Activated T-cell treated with anti-CD3 and anti-CD28 coated beads, Interleukin-2, amount 50 U/mL, for 48 hours (primary cell): ENCODE results near the gene ATP13A5.

Source experiments
- DNase-seq, 2 experiments: peaks; one replicate each; pipeline ENCODE4 v3.0.0-alpha.2; 2020

Gene ATP13A5

GRCh38 chr3:193344486-193344885, 34.1 kb downstream of the ATP13A5 start:
- DNase-seq = no peak

- no peak for DNase-seq
Measured at GRCh38 chr3:193343726-193344222, 34.8 kb downstream of the ATP13A5 start.

- DNase-seq = no peak
Measured at GRCh38 chr3:193342551-193342950, 36.0 kb downstream of the ATP13A5 start.

- DNase-seq = no peak
Measured at GRCh38 chr3:193335031-193335430, 43.5 kb downstream of the ATP13A5 start.

GRCh38 chr3:193333229-193333628, 45.3 kb downstream of the ATP13A5 start:
- DNase-seq = no peak

GRCh38 chr3:193330555-193331204, 47.9 kb downstream of the ATP13A5 start:
- DNase-seq = no peak

GRCh38 chr3:193317682-193318300, 60.8 kb downstream of the ATP13A5 start:
- no peak for DNase-seq

GRCh38 chr3:193314161-193314560, 64.4 kb downstream of the ATP13A5 start:
- DNase-seq = no peak

- no peak for DNase-seq
Measured at GRCh38 chr3:193313061-193313958, 65.2 kb downstream of the ATP13A5 start.

- DNase-seq = no peak
Measured at GRCh38 chr3:193310914-193311723, 67.4 kb downstream of the ATP13A5 start.

GRCh38 chr3:193305356-193305755, 73.2 kb downstream of the ATP13A5 start:
- DNase-seq = no peak

GRCh38 chr3:193301433-193301832, 77.1 kb downstream of the ATP13A5 start:
- no peak for DNase-seq

- no peak for DNase-seq
Measured at GRCh38 chr3:193297421-193297820, 81.1 kb downstream of the ATP13A5 start.

GRCh38 chr3:193295985-193296384, 82.6 kb downstream of the ATP13A5 start:
- no peak for DNase-seq

GRCh38 chr3:193292386-193292785, 86.2 kb downstream of the ATP13A5 start:
- DNase-seq = no peak

- DNase-seq = no peak
Measured at GRCh38 chr3:193271101-193271840, 107.3 kb downstream of the ATP13A5 start.

- no peak for DNase-seq
Measured at GRCh38 chr3:193270451-193270850, 108.1 kb downstream of the ATP13A5 start.

GRCh38 chr3:193269343-193270028, 109.1 kb downstream of the ATP13A5 start:
- DNase-seq = no peak

- no peak for DNase-seq
Measured at GRCh38 chr3:193262707-193263106, 115.8 kb downstream of the ATP13A5 start.

- DNase-seq = no peak
Measured at GRCh38 chr3:193261970-193262369, 116.6 kb downstream of the ATP13A5 start.

GRCh38 chr3:193253986-193254660, 124.4 kb downstream of the ATP13A5 start:
- no peak for DNase-seq
